Fibroblast of villous mesenchyme (primary cell): ENCODE results near the gene EEF1AKMT1. TPM values are rescaled to one million over a fixed set of nuclear protein-coding genes. Genes with fewer than 3 reads are reported as not detected.
"Not testable (repeated sequence)": the region's sequence is repeated elsewhere in the genome, so short reads cannot be mapped to it uniquely, and the experiment has no call there.

Experiments
- DNase-seq: peaks from one replicate; pipeline ENCODE4 v3.0.0-alpha.2; 2010; ENCODE audit warnings: low read depth
- H3K4me3 ChIP-seq: 2 replicates; pipeline ENCODE4 v1.5.1; 2011; ENCODE audit warnings: low read depth, mild to moderate bottlenecking, low read length
- total RNA-seq: library from RNA; depleted of rRNA; stranded (reverse); fragments of >200 nt; gene quantifications from 2 replicates; pipeline ENCODE4 v1.2.3, GENCODE V29; 2012
- TF ChIP-seq, protein P1 (sequence below): IDR thresholded peaks from 2 replicates; pipeline ENCODE4 v1.5.1; 2012; ENCODE audit warnings: low read depth, mild to moderate bottlenecking, low read length; ENCODE audit not compliant: insufficient read depth

The EEF1AKMT1 gene
- total RNA-seq, 1 donor: 16.4 TPM

DNA sequence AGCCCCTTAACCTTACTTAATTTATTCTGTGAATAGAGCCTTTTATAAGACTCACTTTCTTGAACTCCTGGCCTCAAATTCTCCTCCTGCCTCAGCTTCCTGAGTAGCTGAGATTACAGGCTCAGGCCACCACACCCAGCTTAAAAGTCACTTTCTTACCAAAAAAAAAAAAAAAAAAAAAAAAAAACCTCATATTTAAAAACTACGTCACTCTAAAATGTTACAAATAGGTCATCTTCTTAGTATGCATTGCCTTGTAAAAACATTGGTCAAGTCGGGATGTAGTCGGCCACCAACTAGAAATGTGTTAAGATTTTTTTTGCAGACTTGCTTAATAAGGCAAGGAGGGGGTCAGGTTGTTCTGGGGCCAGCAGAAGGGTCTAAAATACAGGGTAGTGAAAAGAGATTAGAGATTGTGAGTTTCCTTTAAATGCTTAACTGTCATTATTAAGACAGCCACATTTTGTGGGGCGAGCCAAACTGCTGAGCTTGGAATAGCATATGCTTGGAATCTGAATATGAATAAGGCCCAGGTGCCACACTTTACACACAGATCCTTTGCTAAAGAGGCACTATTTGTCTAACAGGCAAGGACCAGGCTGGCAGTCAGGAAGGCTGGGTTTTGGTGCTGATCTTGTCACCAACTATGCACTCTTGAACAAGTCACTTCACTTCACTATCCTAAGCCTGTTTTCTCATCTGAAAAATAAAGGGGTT, 86.7 kb downstream of the EEF1AKMT1 start:
- DNase-seq: peak; percentile 29
- H3K4me3 ChIP-seq: no peak overlapping the region
- TF ChIP-seq, protein P1, sequence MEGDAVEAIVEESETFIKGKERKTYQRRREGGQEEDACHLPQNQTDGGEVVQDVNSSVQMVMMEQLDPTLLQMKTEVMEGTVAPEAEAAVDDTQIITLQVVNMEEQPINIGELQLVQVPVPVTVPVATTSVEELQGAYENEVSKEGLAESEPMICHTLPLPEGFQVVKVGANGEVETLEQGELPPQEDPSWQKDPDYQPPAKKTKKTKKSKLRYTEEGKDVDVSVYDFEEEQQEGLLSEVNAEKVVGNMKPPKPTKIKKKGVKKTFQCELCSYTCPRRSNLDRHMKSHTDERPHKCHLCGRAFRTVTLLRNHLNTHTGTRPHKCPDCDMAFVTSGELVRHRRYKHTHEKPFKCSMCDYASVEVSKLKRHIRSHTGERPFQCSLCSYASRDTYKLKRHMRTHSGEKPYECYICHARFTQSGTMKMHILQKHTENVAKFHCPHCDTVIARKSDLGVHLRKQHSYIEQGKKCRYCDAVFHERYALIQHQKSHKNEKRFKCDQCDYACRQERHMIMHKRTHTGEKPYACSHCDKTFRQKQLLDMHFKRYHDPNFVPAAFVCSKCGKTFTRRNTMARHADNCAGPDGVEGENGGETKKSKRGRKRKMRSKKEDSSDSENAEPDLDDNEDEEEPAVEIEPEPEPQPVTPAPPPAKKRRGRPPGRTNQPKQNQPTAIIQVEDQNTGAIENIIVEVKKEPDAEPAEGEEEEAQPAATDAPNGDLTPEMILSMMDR: no peak

DNA sequence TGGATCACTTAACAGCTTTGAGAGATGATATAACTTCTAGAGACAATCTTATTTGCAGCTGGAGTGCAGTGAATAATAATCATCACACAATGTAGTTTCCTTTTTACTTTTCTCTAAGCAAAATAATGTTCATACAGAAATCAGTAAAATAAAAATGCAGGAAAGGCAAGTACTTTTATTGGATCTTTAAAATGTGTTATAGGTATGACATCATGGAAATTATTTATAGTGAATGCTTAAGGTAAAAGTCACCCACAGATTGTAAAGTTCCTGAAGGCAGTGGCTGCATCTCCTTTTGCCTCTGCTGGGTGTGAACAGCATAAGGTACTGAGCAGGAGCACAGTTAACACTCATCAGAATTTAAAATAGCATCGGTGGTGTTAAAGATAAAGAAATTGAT, 87.6 kb downstream of the EEF1AKMT1 start:
- TF ChIP-seq, protein P1: no peak
- DNase-seq: peak; percentile 10
- no peak overlapping the region for H3K4me3 ChIP-seq

DNA sequence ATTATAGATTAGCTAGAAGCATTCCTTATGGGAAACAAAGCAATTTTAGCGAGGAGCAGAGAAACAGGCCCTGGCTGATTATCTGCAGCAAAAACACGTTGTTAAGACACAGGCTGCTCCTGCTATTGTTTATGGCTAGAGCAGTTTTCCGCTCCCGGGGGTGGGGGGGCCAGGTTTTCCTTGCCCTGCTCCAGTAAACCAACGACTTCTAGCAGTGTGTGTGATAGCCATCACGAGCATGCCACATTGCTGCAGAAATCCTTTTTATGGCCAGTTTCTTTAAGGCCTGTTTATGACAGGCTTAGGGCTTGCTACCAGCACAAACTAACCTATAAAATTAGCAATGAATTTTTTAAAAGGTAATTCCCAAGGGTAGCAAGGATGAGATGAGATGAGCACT, 88.7 kb downstream of the EEF1AKMT1 start:
- TF ChIP-seq, protein P1: no peak
- H3K4me3 ChIP-seq: no peak overlapping the region
- peak; percentile 59 for DNase-seq

DNA sequence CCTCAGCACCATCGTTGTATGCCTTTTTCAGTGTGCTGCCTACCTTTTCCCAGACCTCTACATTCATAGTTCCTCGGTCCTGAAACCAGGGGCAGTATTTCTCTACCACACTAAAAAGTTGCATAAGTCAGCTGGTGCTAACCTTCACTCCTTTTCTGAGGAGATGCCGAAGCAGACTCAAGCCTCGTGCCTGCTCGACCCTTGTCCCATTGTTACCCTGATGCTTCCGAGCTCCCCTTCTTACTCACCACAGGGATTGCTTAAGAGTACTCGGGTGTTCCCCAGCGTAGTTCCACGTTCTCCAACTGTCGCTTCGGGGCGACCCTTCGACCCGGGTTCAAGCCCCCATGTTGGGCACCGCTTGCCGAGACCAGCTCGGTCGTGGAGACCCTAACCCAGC, 89.2 kb downstream of the EEF1AKMT1 start:
- TF ChIP-seq, protein P1: no peak
- no peak overlapping the region for H3K4me3 ChIP-seq
- peak; percentile 40 for DNase-seq

DNA sequence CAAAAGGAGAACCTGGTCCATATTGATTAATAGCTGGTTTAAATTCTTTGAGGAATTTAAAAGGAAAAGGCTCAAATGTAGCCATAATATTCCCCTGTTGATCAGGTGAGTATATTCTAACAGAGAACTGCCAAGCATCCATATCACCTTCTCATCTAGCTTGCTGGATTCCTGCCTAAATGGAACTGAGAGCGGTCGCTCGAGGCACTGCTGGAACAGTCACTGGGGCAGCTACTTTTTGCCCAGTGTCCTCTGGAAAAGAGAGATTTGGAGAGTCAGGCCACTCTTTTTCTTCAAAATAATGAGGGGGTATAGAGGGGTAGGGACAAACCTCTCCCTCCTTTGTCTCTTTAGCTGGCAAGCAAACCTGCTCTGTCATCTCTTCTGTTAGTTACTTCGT, 89.7 kb downstream of the EEF1AKMT1 start:
- TF ChIP-seq, protein P1: no peak
- no peak overlapping the region for H3K4me3 ChIP-seq
- no peak for DNase-seq

DNA sequence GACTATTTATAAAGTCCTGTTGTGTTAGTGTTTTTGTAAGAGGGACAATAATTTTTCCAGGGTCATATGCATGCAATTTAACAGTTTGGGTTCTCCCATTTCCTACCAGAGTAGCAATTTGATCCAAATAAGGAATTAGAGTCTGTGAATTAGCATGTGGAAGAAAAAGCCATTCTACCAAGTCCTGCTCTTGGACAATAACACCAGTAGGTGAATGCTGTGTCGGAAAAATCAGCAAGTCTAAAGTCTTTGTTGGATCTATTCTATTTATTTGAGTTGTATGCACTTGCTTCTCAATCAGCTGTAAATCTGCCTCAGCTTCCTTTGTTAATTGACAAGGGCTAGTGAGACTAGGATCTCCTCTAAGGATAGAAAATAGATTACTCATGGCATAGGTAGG, 91.7 kb downstream of the EEF1AKMT1 start:
- no peak for DNase-seq
- TF ChIP-seq, protein P1: no peak
- H3K4me3 ChIP-seq: no peak overlapping the region

DNA sequence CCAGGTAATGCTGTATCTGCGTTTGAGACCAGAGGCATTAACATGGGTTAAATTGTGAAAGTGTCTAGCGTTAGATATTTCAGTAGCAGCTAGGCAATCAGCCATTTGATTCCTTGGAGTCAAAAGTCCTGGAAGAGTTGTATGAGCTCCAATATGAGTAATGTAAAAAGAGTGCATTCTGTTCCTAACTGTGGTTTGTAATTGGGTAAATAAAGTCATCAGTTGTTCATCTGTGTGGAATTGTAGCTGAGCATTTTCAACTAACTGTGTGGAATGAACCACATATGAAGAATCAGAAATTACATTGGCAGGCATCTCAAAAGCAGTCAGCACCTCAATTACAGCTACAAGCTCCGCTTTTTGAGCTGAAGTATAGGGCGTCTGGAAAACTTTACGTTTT, 92.3 kb downstream of the EEF1AKMT1 start:
- not testable (repeated sequence) for H3K4me3 ChIP-seq
- peak; percentile 50 for DNase-seq
